Epidermal melanocyte (primary cell): ENCODE measurements around the gene VTA1.

Experiments used
- DNase-seq: peaks from one replicate; pipeline ENCODE4 v3.0.0; 2011; ENCODE audit warnings: low spot score; ENCODE audit not compliant: insufficient read length

The VTA1 gene

GRCh38 chr6:142265476-142265875 is 118.4 kb downstream of the VTA1 start:
- DNase-seq, result no peak

GRCh38 chr6:142266060-142266459 is 119.0 kb downstream of the VTA1 start:
- no peak for DNase-seq

DNA sequence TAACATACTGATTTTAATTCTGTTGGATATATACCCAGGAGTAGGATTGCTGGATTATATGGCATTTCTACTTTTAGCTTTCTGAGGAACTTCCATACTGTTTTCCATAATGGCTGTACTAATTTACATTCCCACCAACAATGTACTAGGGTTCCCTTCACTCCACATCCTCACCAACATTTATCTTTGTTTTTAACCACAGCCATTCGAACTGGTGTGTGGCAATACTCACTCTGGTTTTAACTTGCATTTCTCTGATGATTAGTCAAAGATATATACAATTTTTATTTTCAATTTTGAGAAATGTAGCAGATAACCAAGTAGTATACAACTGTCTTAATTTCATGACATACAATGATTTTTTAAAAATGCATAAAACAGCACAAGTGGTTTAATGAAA is 124.4 kb downstream of the VTA1 start:
- DNase-seq, result no peak
